NCI-H187 treated with DMSO at 0.1 percent for 48 hours (cell line): ENCODE results near the gene ARID1B.
"Not testable (repeated sequence)": the region's sequence is repeated elsewhere in the genome, so short reads cannot be mapped to it uniquely, and the experiment has no call there.

Experiments used
- DNase-seq: peaks from one replicate; lab custom pipeline; 2025; lab: John Stamatoyannopoulos, UW

ARID1B gene

GRCh38 chr6:156940221-156940620 lies 163.0 kb downstream of the ARID1B start:
- DNase-seq = no peak

- DNase-seq = no peak
These were observed 165.1 kb downstream of the ARID1B start for GRCh38 chr6:156942266-156942665.

GRCh38 chr6:156943166-156943565 lies 166.0 kb downstream of the ARID1B start:
- no peak for DNase-seq

- no peak for DNase-seq
These were observed 166.6 kb downstream of the ARID1B start for GRCh38 chr6:156943816-156944215.

GRCh38 chr6:156944412-156944811 lies 167.2 kb downstream of the ARID1B start:
- DNase-seq = no peak

GRCh38 chr6:156945789-156946172 lies 168.6 kb downstream of the ARID1B start:
- DNase-seq = not testable (repeated sequence)

GRCh38 chr6:156946370-156946936 lies 169.3 kb downstream of the ARID1B start:
- no peak for DNase-seq

- DNase-seq = no peak
These were observed 171.1 kb downstream of the ARID1B start for GRCh38 chr6:156948277-156948676.

- no peak for DNase-seq
These were observed 171.6 kb downstream of the ARID1B start for GRCh38 chr6:156948807-156949206.

- DNase-seq = no peak
These were observed 172.2 kb downstream of the ARID1B start for GRCh38 chr6:156949376-156949775.

- DNase-seq = no peak
These were observed 172.9 kb downstream of the ARID1B start for GRCh38 chr6:156950084-156950483.

GRCh38 chr6:156950531-156950930 lies 173.4 kb downstream of the ARID1B start:
- no peak for DNase-seq

GRCh38 chr6:156952401-156952800 lies 175.2 kb downstream of the ARID1B start:
- DNase-seq = no peak

- DNase-seq = no peak
These were observed 175.9 kb downstream of the ARID1B start for GRCh38 chr6:156953127-156953478.

- DNase-seq = peak; percentile 94
These were observed 176.4 kb downstream of the ARID1B start for GRCh38 chr6:156953479-156954146.

- DNase-seq = no peak
These were observed 177.0 kb downstream of the ARID1B start for GRCh38 chr6:156954191-156954590.

GRCh38 chr6:156954816-156955215 lies 177.6 kb downstream of the ARID1B start:
- DNase-seq = no peak

- DNase-seq = no peak
These were observed 178.5 kb downstream of the ARID1B start for GRCh38 chr6:156955494-156956183.

- no peak for DNase-seq
These were observed 179.1 kb downstream of the ARID1B start for GRCh38 chr6:156956286-156956685.

GRCh38 chr6:156957931-156958547 lies 180.9 kb downstream of the ARID1B start:
- no peak for DNase-seq

- DNase-seq = no peak
These were observed 183.3 kb downstream of the ARID1B start for GRCh38 chr6:156960525-156960924.

- DNase-seq = no peak
These were observed 184.2 kb downstream of the ARID1B start for GRCh38 chr6:156961282-156961892.
